Fibroblast of lung (primary cell): Measurements from ENCODE around the gene GRAMD4.

Experiments used
- CTCF ChIP-seq, 2 donors: IDR thresholded peaks in 1 of 2; conservative IDR thresholded peaks in 1 of 2; 1 replicate in 1 of 2; 2 replicates in 1 of 2; pipeline ENCODE4 v1.5.1; 2011 to 2012; ENCODE audit warnings: low read length in 2 of 2, control low read depth in 1 of 2, inconsistent platforms in 1 of 2, low read depth in 1 of 2, mild to moderate bottlenecking in 1 of 2
- EZH2 ChIP-seq: IDR thresholded peaks from 2 replicates; pipeline ENCODE4 v1.5.1; 2012; ENCODE audit warnings: low read length, control low read depth, mild to moderate bottlenecking; ENCODE audit errors: missing control alignments

- TF ChIP-seq CTCF (conservative IDR thresholded peaks at IDR 0.05 in 1 of 2, IDR thresholded peaks at IDR 0.05 in 1 of 2; ENCODE audit: low read depth in 1 of 2, low read length in 2 of 2) (no peak), EZH2 (no peak)
Measured at GRCh38 chr22:46611189-46611588, 9.0 kb upstream of the GRAMD4 start.
